ENCODE results near the gene RMRP.

Gene RMRP

GRCh38 chr9:35665471-35665818 is 7.6 kb upstream of the RMRP start:
- Histone ChIP-seq H3K36me3 (ENCODE audit: insufficient read depth, low read length) (peaks cover 25% of the 10 kb centered on the region), H3K9ac (ENCODE audit: insufficient read length) (peak overlapping the region; percentile 87), H3K9me3 (ENCODE audit: low read depth, low read length) (no peaks in the 10 kb centered on the region), H3K27ac (no peak overlapping the region), H3K4me3 (peak overlapping the region; percentile 95)
- DNase-seq (ENCODE audit: low read depth, low spot score): no peak
- TF ChIP-seq POLR2AphosphoS5 (IDR thresholded peaks at IDR 0.05; ENCODE audit: borderline replicate concordance, low read depth, low read length) (no peak), EZH2 (IDR thresholded peaks at IDR 0.05) (no peak), FOXP2 (optimal IDR thresholded peaks at IDR 0.05; ENCODE audit: control extremely low read depth, extremely low read length, insufficient read depth) (no peak)

GRCh38 chr9:35664531-35665470 is 7.0 kb upstream of the RMRP start, which contains the start of gene ARHGEF39:
ARHGEF39 (minus strand) TSS chr9:35665195; CDS start chr9:35665169, 26 bp downstream.
- peak within 1 kb of the TSS; percentile 95 for H3K4me3 ChIP-seq
- H3K9me3 ChIP-seq (ENCODE audit: low read depth, low read length): no peaks in the 10 kb centered on the region
- no peak for DNase-seq (ENCODE audit: low read depth, low spot score)
- peak within 1 kb of the TSS; percentile 70 for H3K27ac ChIP-seq
- H3K36me3 ChIP-seq (ENCODE audit: insufficient read depth, low read length): peaks cover 27% of the 10 kb centered on the region
- peak; percentile 30 for TF ChIP-seq FOXP2 (optimal IDR thresholded peaks at IDR 0.05; ENCODE audit: control extremely low read depth, extremely low read length, insufficient read depth)
- TF ChIP-seq POLR2AphosphoS5 (IDR thresholded peaks at IDR 0.05; ENCODE audit: borderline replicate concordance, low read depth, low read length): peak; percentile 86
- no peak for TF ChIP-seq EZH2 (IDR thresholded peaks at IDR 0.05)
- H3K9ac ChIP-seq (ENCODE audit: insufficient read length): peak within 1 kb of the TSS; percentile 87

GRCh38 chr9:35662437-35662836 is 4.6 kb upstream of the RMRP start:
- Histone ChIP-seq H3K4me3 (no peak overlapping the region), H3K27ac (no peak overlapping the region), H3K9ac (ENCODE audit: insufficient read length) (no peak overlapping the region), H3K36me3 (ENCODE audit: insufficient read depth, low read length) (peaks cover 27% of the 10 kb centered on the region), H3K9me3 (ENCODE audit: low read depth, low read length) (no peaks in the 10 kb centered on the region)
- DNase-seq (ENCODE audit: low read depth, low spot score): no peak
- TF ChIP-seq FOXP2 (optimal IDR thresholded peaks at IDR 0.05; ENCODE audit: control extremely low read depth, extremely low read length, insufficient read depth) (no peak), EZH2 (IDR thresholded peaks at IDR 0.05) (no peak), POLR2AphosphoS5 (IDR thresholded peaks at IDR 0.05; ENCODE audit: borderline replicate concordance, low read depth, low read length) (no peak)

GRCh38 chr9:35661756-35662350 is 4.0 kb upstream of the RMRP start:
- Histone ChIP-seq H3K4me3 (no peak overlapping the region), H3K9ac (ENCODE audit: insufficient read length) (no peak overlapping the region), H3K36me3 (ENCODE audit: insufficient read depth, low read length) (peaks cover 27% of the 10 kb centered on the region), H3K9me3 (ENCODE audit: low read depth, low read length) (no peaks in the 10 kb centered on the region), H3K27ac (no peak overlapping the region; the same call in 1 of the 2 replicates)
- no peak for DNase-seq (ENCODE audit: low read depth, low spot score)
- TF ChIP-seq EZH2 (IDR thresholded peaks at IDR 0.05): no peak
- no peak; the same call in 1 of the 2 replicates for TF ChIP-seq POLR2AphosphoS5 (IDR thresholded peaks at IDR 0.05; ENCODE audit: borderline replicate concordance, low read depth, low read length)
- TF ChIP-seq FOXP2 (optimal IDR thresholded peaks at IDR 0.05; ENCODE audit: control extremely low read depth, extremely low read length, insufficient read depth): no peak

- DNase-seq (ENCODE audit: low read depth, low spot score): no peak
- peaks cover 27% of the 10 kb centered on the region for H3K36me3 ChIP-seq (ENCODE audit: insufficient read depth, low read length)
- H3K9me3 ChIP-seq (ENCODE audit: low read depth, low read length): no peaks in the 10 kb centered on the region
- H3K4me3 ChIP-seq: no peak overlapping the region
- TF ChIP-seq EZH2 (IDR thresholded peaks at IDR 0.05) (no peak), POLR2AphosphoS5 (IDR thresholded peaks at IDR 0.05; ENCODE audit: borderline replicate concordance, low read depth, low read length) (no peak), FOXP2 (optimal IDR thresholded peaks at IDR 0.05; ENCODE audit: control extremely low read depth, extremely low read length, insufficient read depth) (no peak)
- no peak overlapping the region for H3K9ac ChIP-seq (ENCODE audit: insufficient read length)
- no peak overlapping the region for H3K27ac ChIP-seq
These were observed 3.2 kb upstream of the RMRP start for GRCh38 chr9:35660966-35661415.

GRCh38 chr9:35659340-35659739 is 1.5 kb upstream of the RMRP start:
- DNase-seq (ENCODE audit: low read depth, low spot score): no peak
- peak overlapping the region; percentile 90 for H3K4me3 ChIP-seq
- peak overlapping the region; percentile 86 for H3K9ac ChIP-seq (ENCODE audit: insufficient read length)
- H3K27ac ChIP-seq: peak overlapping the region; percentile 38; the same call in 1 of the 2 replicates
- H3K9me3 ChIP-seq (ENCODE audit: low read depth, low read length): no peaks in the 10 kb centered on the region
- peaks cover 27% of the 10 kb centered on the region for H3K36me3 ChIP-seq (ENCODE audit: insufficient read depth, low read length)
- TF ChIP-seq EZH2 (IDR thresholded peaks at IDR 0.05): no peak
- TF ChIP-seq POLR2AphosphoS5 (IDR thresholded peaks at IDR 0.05; ENCODE audit: borderline replicate concordance, low read depth, low read length): no peak; the same call in 1 of the 2 replicates
- no peak for TF ChIP-seq FOXP2 (optimal IDR thresholded peaks at IDR 0.05; ENCODE audit: control extremely low read depth, extremely low read length, insufficient read depth)

- DNase-seq (ENCODE audit: low read depth, low spot score): no peak
- H3K4me3 ChIP-seq: peak overlapping the region; percentile 90
- H3K27ac ChIP-seq: peak overlapping the region; percentile 38; the same call in 1 of the 2 replicates
- TF ChIP-seq FOXP2 (optimal IDR thresholded peaks at IDR 0.05; ENCODE audit: control extremely low read depth, extremely low read length, insufficient read depth): no peak
- TF ChIP-seq EZH2 (IDR thresholded peaks at IDR 0.05): no peak
- TF ChIP-seq POLR2AphosphoS5 (IDR thresholded peaks at IDR 0.05; ENCODE audit: borderline replicate concordance, low read depth, low read length): no peak
- no peaks in the 10 kb centered on the region for H3K9me3 ChIP-seq (ENCODE audit: low read depth, low read length)
- H3K36me3 ChIP-seq (ENCODE audit: insufficient read depth, low read length): peaks cover 27% of the 10 kb centered on the region
- peak overlapping the region; percentile 86 for H3K9ac ChIP-seq (ENCODE audit: insufficient read length)
These were observed 1.1 kb upstream of the RMRP start for GRCh38 chr9:35658968-35659220.

All from SK-N-MC (cell line).